Measurements from ENCODE around the gene SORBS1.
"Not testable (repeated sequence)": the region's sequence is repeated elsewhere in the genome, so short reads cannot be mapped to it uniquely, and the experiment has no call there.

The SORBS1 gene

GRCh38 chr10:95482501-95483233 is 78.5 kb downstream of the SORBS1 start:
- DNase-seq (ENCODE audit: low read depth), result no peak

- DNase-seq (ENCODE audit: low read depth), result no peak
Observed at GRCh38 chr10:95480901-95481491, 80.2 kb downstream of the SORBS1 start.

- DNase-seq (ENCODE audit: low read depth), result no peak
Observed at GRCh38 chr10:95480102-95480900, 80.9 kb downstream of the SORBS1 start.

GRCh38 chr10:95478935-95479334 is 82.2 kb downstream of the SORBS1 start:
- no peak for DNase-seq (ENCODE audit: low read depth)

- no peak for DNase-seq (ENCODE audit: low read depth)
Observed at GRCh38 chr10:95478185-95478584, 83.0 kb downstream of the SORBS1 start.

- DNase-seq (ENCODE audit: low read depth), result no peak
Observed at GRCh38 chr10:95477175-95477520, 84.0 kb downstream of the SORBS1 start.

GRCh38 chr10:95476469-95477174 is 84.5 kb downstream of the SORBS1 start:
- DNase-seq (ENCODE audit: low read depth), result no peak

GRCh38 chr10:95475827-95476468 is 85.2 kb downstream of the SORBS1 start:
- DNase-seq (ENCODE audit: low read depth), result no peak

- DNase-seq (ENCODE audit: low read depth), result no peak
Observed at GRCh38 chr10:95475003-95475383, 86.2 kb downstream of the SORBS1 start.

- DNase-seq (ENCODE audit: low read depth), result no peak
Observed at GRCh38 chr10:95474228-95475002, 86.8 kb downstream of the SORBS1 start.

GRCh38 chr10:95472304-95473088 is 88.7 kb downstream of the SORBS1 start:
- no peak for DNase-seq (ENCODE audit: low read depth)

- DNase-seq (ENCODE audit: low read depth), result no peak
Observed at GRCh38 chr10:95469676-95470075, 91.5 kb downstream of the SORBS1 start.

GRCh38 chr10:95469251-95469650 is 91.9 kb downstream of the SORBS1 start:
- DNase-seq (ENCODE audit: low read depth), result no peak

- DNase-seq (ENCODE audit: low read depth), result not testable (repeated sequence)
Observed at GRCh38 chr10:95467642-95468041, 93.5 kb downstream of the SORBS1 start.

- DNase-seq (ENCODE audit: low read depth), result no peak
Observed at GRCh38 chr10:95467162-95467599, 94.0 kb downstream of the SORBS1 start.

GRCh38 chr10:95466436-95466835 is 94.7 kb downstream of the SORBS1 start:
- DNase-seq (ENCODE audit: low read depth), result no peak

- no peak for DNase-seq (ENCODE audit: low read depth)
Observed at GRCh38 chr10:95464280-95464679, 96.9 kb downstream of the SORBS1 start.

- DNase-seq (ENCODE audit: low read depth), result no peak
Observed at GRCh38 chr10:95462740-95463667, 98.2 kb downstream of the SORBS1 start.

- no peak for DNase-seq (ENCODE audit: low read depth)
Observed at GRCh38 chr10:95461611-95462010, 99.6 kb downstream of the SORBS1 start.

Measured in T follicular helper cell (primary cell).